K562 (cell line): ENCODE data around the gene BAD. TPM values are rescaled to one million over a fixed set of nuclear protein-coding genes. Genes with fewer than 3 reads are reported as not detected.

Experiments
- ATF7 ChIP-seq: fragments of 450-650 bp; IDR thresholded peaks from 2 replicates; pipeline ENCODE4 v1.7.1; 2014; ENCODE audit warnings: mild to moderate bottlenecking, moderate library complexity
- CHD2 ChIP-seq: IDR thresholded peaks from 2 replicates; pipeline ENCODE4 v1.6.1; 2011; ENCODE audit warnings: low read depth, low read length
- CREB1 ChIP-seq, 2 experiments: sonication (generic) in 1 of 2; formaldehyde crosslinking in 1 of 2; IDR thresholded peaks; 2 replicates each; pipeline versions ENCODE4 v1.6.1 to v1.8.0; 2012 to 2022; ENCODE audit warnings: inconsistent platforms in 1 of 2, mild to moderate bottlenecking in 1 of 2, missing genetic modification reagents in 1 of 2, moderate library complexity in 1 of 2
- EZH2 ChIP-seq: IDR thresholded peaks from 2 replicates; pipeline ENCODE4 v1.6.1; 2012; ENCODE audit warnings: low read depth, mild to moderate bottlenecking, inconsistent platforms, low read length, borderline replicate concordance
- FOS ChIP-seq: IDR thresholded peaks from 3 replicates; pipeline ENCODE4 v1.6.1; 2011; ENCODE audit not compliant: insufficient read length; ENCODE audit errors: extremely low read depth
- KDM4B ChIP-seq, 2 experiments: fragments of 450-650 bp in 1 of 2; sonication (generic) in 1 of 2; IDR thresholded peaks; 2 replicates each; pipeline ENCODE4 v1.6.1; 2016 to 2017; ENCODE audit warnings: borderline replicate concordance in 2 of 2, antibody characterized with exemption in 1 of 2, low read depth in 1 of 2, mild to moderate bottlenecking in 1 of 2
- MED1 ChIP-seq: sonication (generic); formaldehyde crosslinking; IDR thresholded peaks from 2 replicates; pipeline ENCODE4 v1.8.1; 2023; ENCODE audit warnings: missing genetic modification reagents, borderline replicate concordance
- POLR2A ChIP-seq: fragments of 450-650 bp; conservative IDR thresholded peaks from 2 replicates; pipeline ENCODE4 v1.6.1; 2016
- RBFOX2 ChIP-seq: fragments of 200-400 bp; formaldehyde crosslinking; IDR thresholded peaks from 2 replicates; pipeline ENCODE4 v1.6.1; 2017; ENCODE audit warnings: low read depth, mild to moderate bottlenecking, low read length, moderate library complexity
- RBM25 ChIP-seq: fragments of 200-400 bp; formaldehyde crosslinking; IDR thresholded peaks from 2 replicates; pipeline ENCODE4 v1.6.1; 2018; ENCODE audit warnings: low read length, low read depth, moderate library complexity; ENCODE audit not compliant: severe bottlenecking
- TBP ChIP-seq: optimal IDR thresholded peaks from 2 replicates; pipeline ENCODE3; 2011; ENCODE audit warnings: low read depth, low read length, improper control_type of control experiment
- YY1 ChIP-seq, 3 experiments: IDR thresholded peaks; 2 replicates each; pipeline ENCODE4 v1.6.1; 2011; ENCODE audit warnings: low read length in 2 of 3, mild to moderate bottlenecking in 2 of 3, moderate library complexity in 2 of 3, borderline replicate concordance in 1 of 3, control low read depth in 1 of 3, low read depth in 1 of 3; ENCODE audit not compliant: insufficient read depth in 3 of 3, insufficient replicate concordance in 2 of 3, control insufficient read depth in 1 of 3, insufficient read length in 1 of 3; ENCODE audit errors: extremely low read depth in 1 of 3
- ZKSCAN1 ChIP-seq: fragments of 150-350 bp; IDR thresholded peaks from 2 replicates; pipeline ENCODE4 v1.6.1; 2016; ENCODE audit warnings: low read depth, low read length
- polyA plus RNA-seq, 8 experiments: library from polyadenylated mRNA; depleted of rRNA in 4 of 8; stranded (reverse) in 5 of 8; unstranded in 3 of 8; fragments of >200 nt; fragmentation: Nextera tagmentation in 2 of 8; fragmentation: Illumina TruSeq in 1 of 8; extraction: Ambion mirVana in 2 of 8; extraction: Trizol in 1 of 8; gene quantifications; 2 replicates each; pipeline versions ENCODE4 v1.2.1 to v1.2.3, GENCODE V29; 2011 to 2014; ENCODE audit warnings: inconsistent platforms in 1 of 8, missing spikeins in 1 of 8
- total RNA-seq, 7 experiments: library from RNA; depleted of rRNA in 6 of 7; stranded (reverse); fragments of >200 nt in 6 of 7; fragmentation: Illumina TruSeq in 2 of 7; extraction: Trizol in 2 of 7; gene quantifications; 2 replicates each; pipeline versions ENCODE4 v1.2.1 to v1.2.3, GENCODE V29; 2011 to 2021; ENCODE audit warnings: low replicate concordance in 1 of 7
- TF ChIP-seq, protein P1 (sequence below): sonication (generic); formaldehyde crosslinking; IDR thresholded peaks from 2 replicates; pipeline ENCODE4 v1.8.1; 2023; ENCODE audit warnings: mild to moderate bottlenecking, missing genetic modification reagents
- TF ChIP-seq, protein P2 (sequence below): fragments of 450-650 bp; IDR thresholded peaks from 2 replicates; pipeline ENCODE4 v1.6.1; 2018; ENCODE audit not compliant: partially characterized antibody
- TF ChIP-seq, protein P3 (sequence below): sonication (generic); formaldehyde crosslinking; IDR thresholded peaks from 2 replicates; pipeline ENCODE4 v1.8.0; 2022; ENCODE audit warnings: missing genetic modification reagents, mild to moderate bottlenecking, moderate library complexity, borderline replicate concordance
- TF ChIP-seq, protein P4 (sequence below): sonication (generic); formaldehyde crosslinking; IDR thresholded peaks from 2 replicates; pipeline ENCODE4 v1.9.0; 2022; ENCODE audit warnings: mild to moderate bottlenecking, missing genetic modification reagents

BAD gene
- total and polyA plus RNA-seq, 9 of the 15 experiments (the other 6 are each of a cell fraction or from before 2014, with no cell fraction given) = 0.61 to 45.6 (median 11.8) TPM

DNA sequence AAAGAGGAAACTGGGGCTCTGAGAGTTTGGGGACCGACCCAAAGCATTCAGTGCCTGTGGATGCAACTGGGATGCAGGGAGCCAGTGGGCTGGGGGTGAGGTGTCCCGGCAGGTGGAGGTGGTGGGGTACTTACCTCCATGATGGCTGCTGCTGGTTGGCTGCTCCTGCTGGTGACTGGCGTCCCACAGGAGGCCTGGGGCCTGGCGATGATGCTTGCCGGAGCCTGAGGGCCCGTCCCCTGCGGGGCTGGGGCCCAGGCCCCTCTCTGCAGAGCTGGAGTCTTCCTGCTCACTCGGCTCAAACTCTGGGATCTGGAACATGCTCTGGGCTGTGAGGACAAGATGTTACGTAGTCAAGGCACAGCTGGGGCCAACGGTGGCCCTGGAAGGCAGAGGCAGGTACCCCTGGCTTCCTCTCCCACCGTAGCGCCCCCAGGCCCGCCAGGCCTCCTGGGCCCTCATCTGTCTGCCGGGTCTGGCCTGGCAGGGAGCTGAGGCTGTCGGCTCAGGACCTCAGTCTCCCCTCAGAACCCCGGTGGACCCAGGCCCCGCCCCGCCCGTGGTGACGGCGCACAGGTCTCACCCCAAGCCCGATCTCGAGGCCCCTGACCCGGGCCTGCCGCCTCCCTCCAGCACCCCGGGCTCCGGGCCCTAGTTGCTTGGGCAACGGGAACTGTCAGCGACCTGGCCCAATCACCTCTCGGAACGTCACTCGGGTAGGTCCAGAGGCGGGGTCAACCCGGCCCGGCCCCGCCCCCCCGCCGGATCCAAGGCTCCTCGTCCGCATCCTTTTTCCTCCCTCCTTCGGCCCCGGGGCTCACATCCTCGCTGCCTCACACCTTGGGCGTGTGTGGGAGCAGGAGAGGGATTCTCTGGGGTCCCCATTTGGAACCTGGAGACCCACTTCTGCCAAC lies at the start of gene BAD (continued):
- TF ChIP-seq, protein P1, sequence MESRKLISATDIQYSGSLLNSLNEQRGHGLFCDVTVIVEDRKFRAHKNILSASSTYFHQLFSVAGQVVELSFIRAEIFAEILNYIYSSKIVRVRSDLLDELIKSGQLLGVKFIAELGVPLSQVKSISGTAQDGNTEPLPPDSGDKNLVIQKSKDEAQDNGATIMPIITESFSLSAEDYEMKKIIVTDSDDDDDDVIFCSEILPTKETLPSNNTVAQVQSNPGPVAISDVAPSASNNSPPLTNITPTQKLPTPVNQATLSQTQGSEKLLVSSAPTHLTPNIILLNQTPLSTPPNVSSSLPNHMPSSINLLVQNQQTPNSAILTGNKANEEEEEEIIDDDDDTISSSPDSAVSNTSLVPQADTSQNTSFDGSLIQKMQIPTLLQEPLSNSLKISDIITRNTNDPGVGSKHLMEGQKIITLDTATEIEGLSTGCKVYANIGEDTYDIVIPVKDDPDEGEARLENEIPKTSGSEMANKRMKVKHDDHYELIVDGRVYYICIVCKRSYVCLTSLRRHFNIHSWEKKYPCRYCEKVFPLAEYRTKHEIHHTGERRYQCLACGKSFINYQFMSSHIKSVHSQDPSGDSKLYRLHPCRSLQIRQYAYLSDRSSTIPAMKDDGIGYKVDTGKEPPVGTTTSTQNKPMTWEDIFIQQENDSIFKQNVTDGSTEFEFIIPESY = peak; percentile 68
- TF ChIP-seq, protein P2, sequence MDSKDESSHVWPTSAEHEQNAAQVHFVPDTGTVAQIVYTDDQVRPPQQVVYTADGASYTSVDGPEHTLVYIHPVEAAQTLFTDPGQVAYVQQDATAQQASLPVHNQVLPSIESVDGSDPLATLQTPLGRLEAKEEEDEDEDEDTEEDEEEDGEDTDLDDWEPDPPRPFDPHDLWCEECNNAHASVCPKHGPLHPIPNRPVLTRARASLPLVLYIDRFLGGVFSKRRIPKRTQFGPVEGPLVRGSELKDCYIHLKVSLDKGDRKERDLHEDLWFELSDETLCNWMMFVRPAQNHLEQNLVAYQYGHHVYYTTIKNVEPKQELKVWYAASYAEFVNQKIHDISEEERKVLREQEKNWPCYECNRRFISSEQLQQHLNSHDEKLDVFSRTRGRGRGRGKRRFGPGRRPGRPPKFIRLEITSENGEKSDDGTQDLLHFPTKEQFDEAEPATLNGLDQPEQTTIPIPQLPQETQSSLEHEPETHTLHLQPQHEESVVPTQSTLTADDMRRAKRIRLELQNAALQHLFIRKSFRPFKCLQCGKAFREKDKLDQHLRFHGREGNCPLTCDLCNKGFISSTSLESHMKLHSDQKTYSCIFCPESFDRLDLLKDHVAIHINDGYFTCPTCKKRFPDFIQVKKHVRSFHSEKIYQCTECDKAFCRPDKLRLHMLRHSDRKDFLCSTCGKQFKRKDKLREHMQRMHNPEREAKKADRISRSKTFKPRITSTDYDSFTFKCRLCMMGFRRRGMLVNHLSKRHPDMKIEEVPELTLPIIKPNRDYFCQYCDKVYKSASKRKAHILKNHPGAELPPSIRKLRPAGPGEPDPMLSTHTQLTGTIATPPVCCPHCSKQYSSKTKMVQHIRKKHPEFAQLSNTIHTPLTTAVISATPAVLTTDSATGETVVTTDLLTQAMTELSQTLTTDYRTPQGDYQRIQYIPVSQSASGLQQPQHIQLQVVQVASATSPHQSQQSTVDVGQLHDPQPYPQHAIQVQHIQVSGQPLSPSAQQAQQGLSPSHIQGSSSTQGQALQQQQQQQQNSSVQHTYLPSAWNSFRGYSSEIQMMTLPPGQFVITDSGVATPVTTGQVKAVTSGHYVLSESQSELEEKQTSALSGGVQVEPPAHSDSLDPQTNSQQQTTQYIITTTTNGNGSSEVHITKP = peak; percentile 61
- TF ChIP-seq CHD2 = peak; percentile 57; the same call in 1 of the 2 replicates
- TF ChIP-seq POLR2A = peak; percentile 78
- peak; percentile 78 for TF ChIP-seq CREB1 (IDR thresholded peaks at IDR 0.05)
- peak; percentile 91 for TF ChIP-seq CREB1 (CRISPR knock-in tag; IDR thresholded peaks at IDR 0.05)
- TF ChIP-seq RBM25 = peak; percentile 90
- no peak for TF ChIP-seq MED1 (CRISPR knock-in tag)
- TF ChIP-seq, protein P3, sequence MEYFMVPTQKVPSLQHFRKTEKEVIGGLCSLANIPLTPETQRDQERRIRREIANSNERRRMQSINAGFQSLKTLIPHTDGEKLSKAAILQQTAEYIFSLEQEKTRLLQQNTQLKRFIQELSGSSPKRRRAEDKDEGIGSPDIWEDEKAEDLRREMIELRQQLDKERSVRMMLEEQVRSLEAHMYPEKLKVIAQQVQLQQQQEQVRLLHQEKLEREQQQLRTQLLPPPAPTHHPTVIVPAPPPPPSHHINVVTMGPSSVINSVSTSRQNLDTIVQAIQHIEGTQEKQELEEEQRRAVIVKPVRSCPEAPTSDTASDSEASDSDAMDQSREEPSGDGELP (CRISPR knock-in tag) = peak; percentile 48
- TF ChIP-seq ZKSCAN1 = 0 out of 2 replicates have a peak, but pooled peaks have one; percentile 2
- peak; percentile 74 for TF ChIP-seq RBFOX2
- no peak for TF ChIP-seq EZH2
- TF ChIP-seq YY1 (IDR thresholded peaks at IDR 0.05; ENCODE audit: borderline replicate concordance in 1 of 3, control insufficient read depth in 1 of 3, extremely low read depth in 1 of 3, insufficient read depth in 3 of 3, insufficient read length in 1 of 3, insufficient replicate concordance in 2 of 3, low read depth in 1 of 3, low read length in 2 of 3) = peak in 1 of 3 experiments; percentile 21
- no peak for TF ChIP-seq KDM4B (IDR thresholded peaks at IDR 0.05; ENCODE audit: borderline replicate concordance in 2 of 2, low read depth in 1 of 2)
- TF ChIP-seq, protein P4, sequence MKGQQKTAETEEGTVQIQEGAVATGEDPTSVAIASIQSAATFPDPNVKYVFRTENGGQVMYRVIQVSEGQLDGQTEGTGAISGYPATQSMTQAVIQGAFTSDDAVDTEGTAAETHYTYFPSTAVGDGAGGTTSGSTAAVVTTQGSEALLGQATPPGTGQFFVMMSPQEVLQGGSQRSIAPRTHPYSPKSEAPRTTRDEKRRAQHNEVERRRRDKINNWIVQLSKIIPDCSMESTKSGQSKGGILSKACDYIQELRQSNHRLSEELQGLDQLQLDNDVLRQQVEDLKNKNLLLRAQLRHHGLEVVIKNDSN (CRISPR knock-in tag) = no peak
- peak; percentile 51 for TF ChIP-seq FOS
- TF ChIP-seq ATF7 = 0 out of 2 replicates have a peak, but pooled peaks have one; percentile 31
- TF ChIP-seq TBP = peak; percentile 23
